GM12864 (cell line): ENCODE results near the gene NKX2-1.

Experiments used
- DNase-seq: peaks from one replicate; pipeline ENCODE4 v3.0.0-alpha.2; 2011; ENCODE audit warnings: low read depth
- H3K4me3 ChIP-seq: 2 replicates; pipeline ENCODE4 v1.5.1; 2011; ENCODE audit warnings: mild to moderate bottlenecking, low read depth, low read length, control low read depth
- CTCF ChIP-seq: IDR thresholded peaks from 2 replicates; pipeline ENCODE4 v1.5.1; 2011; ENCODE audit warnings: low read depth, mild to moderate bottlenecking, moderate library complexity, low read length, control low read depth, inconsistent platforms; ENCODE audit errors: missing control alignments

NKX2-1 gene

GRCh38 chr14:36512585-36513003, 7.4 kb downstream of the NKX2-1 start:
- no peak overlapping the region for H3K4me3 ChIP-seq
- DNase-seq = no peak
- no peak for TF ChIP-seq CTCF

- TF ChIP-seq CTCF = no peak
- H3K4me3 ChIP-seq = no peak overlapping the region
- no peak for DNase-seq
These were observed 7.9 kb downstream of the NKX2-1 start for GRCh38 chr14:36511981-36512584.

- DNase-seq = no peak
- no peak for TF ChIP-seq CTCF
- H3K4me3 ChIP-seq = no peak overlapping the region
These were observed 9.2 kb downstream of the NKX2-1 start for GRCh38 chr14:36510874-36511273.

DNA sequence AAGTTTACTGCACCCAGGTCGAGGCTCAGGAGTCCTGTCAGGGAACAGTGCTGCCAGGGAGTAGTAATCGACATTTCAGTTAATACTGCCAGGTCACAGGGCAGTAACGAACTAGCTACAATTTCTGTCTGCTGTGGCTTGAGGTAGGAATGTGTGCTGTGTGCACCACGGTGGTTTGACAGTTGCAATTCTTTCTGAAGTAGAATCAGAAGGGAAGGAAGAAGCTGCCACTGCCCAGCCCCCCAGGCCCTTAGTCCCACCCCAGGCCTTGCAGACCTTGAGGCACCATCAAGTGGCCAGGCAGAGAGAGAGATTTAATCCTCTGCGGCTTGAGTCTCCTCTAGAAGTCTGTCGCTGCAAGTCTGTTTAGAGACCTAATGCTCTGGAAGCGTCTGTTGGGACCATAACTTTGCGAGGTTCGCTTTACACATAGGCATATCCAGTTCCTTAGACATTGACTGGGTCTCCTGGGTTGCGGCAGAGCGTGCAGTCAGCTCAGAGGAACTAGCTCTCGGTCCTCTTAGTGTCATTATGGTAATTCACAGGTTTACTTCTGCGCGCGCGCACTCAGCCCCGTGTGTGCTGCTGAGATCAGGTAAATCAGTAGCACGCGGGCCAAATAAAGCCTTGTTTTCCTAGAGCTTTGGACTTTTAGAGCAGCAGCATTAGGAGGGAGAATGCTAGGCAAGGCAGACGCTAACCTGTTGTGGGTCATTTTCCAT, 9.8 kb downstream of the NKX2-1 start:
- DNase-seq = no peak
- TF ChIP-seq CTCF = no peak
- H3K4me3 ChIP-seq = no peak overlapping the region

- H3K4me3 ChIP-seq = no peak overlapping the region
- no peak for DNase-seq
- no peak for TF ChIP-seq CTCF
These were observed 10.7 kb downstream of the NKX2-1 start for GRCh38 chr14:36509069-36509917.

- DNase-seq = no peak
- TF ChIP-seq CTCF = no peak
- no peak overlapping the region for H3K4me3 ChIP-seq
These were observed 11.5 kb downstream of the NKX2-1 start for GRCh38 chr14:36508418-36509068.
